Measurements from ENCODE around the gene HYDIN.
"Not testable (repeated sequence)": the region's sequence is repeated elsewhere in the genome, so short reads cannot be mapped to it uniquely, and the experiment has no call there.

GRCh38 chr16:70992511-70992910 lies 238.0 kb downstream of the HYDIN start:
- TF ChIP-seq, protein P1, sequence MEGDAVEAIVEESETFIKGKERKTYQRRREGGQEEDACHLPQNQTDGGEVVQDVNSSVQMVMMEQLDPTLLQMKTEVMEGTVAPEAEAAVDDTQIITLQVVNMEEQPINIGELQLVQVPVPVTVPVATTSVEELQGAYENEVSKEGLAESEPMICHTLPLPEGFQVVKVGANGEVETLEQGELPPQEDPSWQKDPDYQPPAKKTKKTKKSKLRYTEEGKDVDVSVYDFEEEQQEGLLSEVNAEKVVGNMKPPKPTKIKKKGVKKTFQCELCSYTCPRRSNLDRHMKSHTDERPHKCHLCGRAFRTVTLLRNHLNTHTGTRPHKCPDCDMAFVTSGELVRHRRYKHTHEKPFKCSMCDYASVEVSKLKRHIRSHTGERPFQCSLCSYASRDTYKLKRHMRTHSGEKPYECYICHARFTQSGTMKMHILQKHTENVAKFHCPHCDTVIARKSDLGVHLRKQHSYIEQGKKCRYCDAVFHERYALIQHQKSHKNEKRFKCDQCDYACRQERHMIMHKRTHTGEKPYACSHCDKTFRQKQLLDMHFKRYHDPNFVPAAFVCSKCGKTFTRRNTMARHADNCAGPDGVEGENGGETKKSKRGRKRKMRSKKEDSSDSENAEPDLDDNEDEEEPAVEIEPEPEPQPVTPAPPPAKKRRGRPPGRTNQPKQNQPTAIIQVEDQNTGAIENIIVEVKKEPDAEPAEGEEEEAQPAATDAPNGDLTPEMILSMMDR (conservative IDR thresholded peaks at IDR 0.05) = not testable (repeated sequence)
- TF ChIP-seq ZFX (IDR thresholded peaks at IDR 0.05) = not testable (repeated sequence)
